HEK293 (cell line): ENCODE results near the gene PITPNM3.

Source experiments
- CTCF ChIA-PET: fragments of 350-600 bp; formaldehyde crosslinking; extraction: SDS; loops from one replicate; lab custom pipeline; 2021; ENCODE audit warnings: antibody characterized with exemption; lab: Yijun Ruan, JAX
- POLR2A ChIA-PET: fragments of 300-600 bp; formaldehyde crosslinking; extraction: SDS; loops from one replicate; lab custom pipeline; 2020; ENCODE audit warnings: antibody characterized with exemption, inconsistent platforms; lab: Yijun Ruan, JAX
- H3K27ac ChIP-seq: fragments of 200-500 bp; sonication (Bioruptor generic); 2 replicates; pipeline ENCODE4 v1.5.1; 2014; ENCODE audit warnings: low read depth, low read length, control low read depth, inconsistent platforms; ENCODE audit errors: extremely low read depth
- H3K36me3 ChIP-seq, 2 experiments: fragments of 200-500 bp in 1 of 2; sonication (Bioruptor generic) in 1 of 2; 1 replicate in 1 of 2; 2 replicates in 1 of 2; pipeline ENCODE4 v1.5.1; 2014 to 2017; ENCODE audit warnings: inconsistent platforms in 2 of 2, low read length in 2 of 2; ENCODE audit not compliant: control insufficient read depth in 2 of 2, insufficient read depth in 1 of 2
- H3K4me1 ChIP-seq: fragments of 200-500 bp; sonication (Bioruptor generic); 2 replicates; pipeline ENCODE4 v1.5.1; 2014; ENCODE audit warnings: mild to moderate bottlenecking, low read length, inconsistent platforms; ENCODE audit not compliant: control insufficient read depth, insufficient read depth
- H3K4me3 ChIP-seq: 2 replicates; pipeline ENCODE4 v1.5.1; 2011; ENCODE audit warnings: low read depth, mild to moderate bottlenecking, control low read depth, low read length, moderate library complexity
- H3K9me3 ChIP-seq: fragments of 200-500 bp; sonication (Bioruptor generic); 2 replicates; pipeline ENCODE4 v1.5.1; 2014; ENCODE audit warnings: low read depth, low read length, inconsistent platforms; ENCODE audit not compliant: control insufficient read depth, insufficient read depth
- FEZF1 ChIP-seq: fragments of 450-650 bp; formaldehyde crosslinking; IDR thresholded peaks from 2 replicates; pipeline ENCODE4 v1.5.1; 2016; ENCODE audit warnings: missing biosample characterization, missing genetic modification characterization
- HOXA7 ChIP-seq: sonication (generic); formaldehyde crosslinking; IDR thresholded peaks from 2 replicates; pipeline ENCODE4 v1.8.1; 2022; ENCODE audit warnings: missing genetic modification reagents, borderline replicate concordance
- KLF7 ChIP-seq: fragments of 450-650 bp; formaldehyde crosslinking; IDR thresholded peaks from 2 replicates; pipeline ENCODE4 v1.5.1; 2016; ENCODE audit warnings: missing biosample characterization, missing genetic modification characterization, borderline replicate concordance
- YY2 ChIP-seq: fragments of 450-650 bp; formaldehyde crosslinking; IDR thresholded peaks from 2 replicates; pipeline ENCODE4 v1.5.1; 2016; ENCODE audit warnings: missing biosample characterization, missing genetic modification characterization
- ZBTB20 ChIP-seq: fragments of 450-650 bp; formaldehyde crosslinking; IDR thresholded peaks from 2 replicates; pipeline ENCODE4 v1.5.1; 2016; ENCODE audit warnings: missing biosample characterization, missing genetic modification characterization
- ZBTB44 ChIP-seq: fragments of 450-650 bp; IDR thresholded peaks from 2 replicates; pipeline ENCODE4 v1.5.1; 2018; ENCODE audit warnings: missing biosample characterization, mild to moderate bottlenecking, missing genetic modification characterization
- ZBTB48 ChIP-seq: fragments of 450-650 bp; formaldehyde crosslinking; IDR thresholded peaks from 2 replicates; pipeline ENCODE4 v1.5.1; 2016; ENCODE audit warnings: missing biosample characterization, missing genetic modification characterization
- ZIC2 ChIP-seq: fragments of 450-650 bp; formaldehyde crosslinking; IDR thresholded peaks from 2 replicates; pipeline ENCODE4 v1.5.1; 2016; ENCODE audit warnings: missing biosample characterization, missing genetic modification characterization
- ZNF132 ChIP-seq: fragments of 450-650 bp; formaldehyde crosslinking; IDR thresholded peaks from 2 replicates; pipeline ENCODE4 v1.5.1; 2017; ENCODE audit warnings: missing biosample characterization, missing genetic modification characterization, borderline replicate concordance
- ZNF140 ChIP-seq: fragments of 450-650 bp; formaldehyde crosslinking; IDR thresholded peaks from 2 replicates; pipeline ENCODE4 v1.5.1; 2016; ENCODE audit warnings: missing biosample characterization, missing genetic modification characterization
- ZNF169 ChIP-seq: fragments of 450-650 bp; formaldehyde crosslinking; IDR thresholded peaks from 2 replicates; pipeline ENCODE4 v1.5.1; 2016; ENCODE audit warnings: missing biosample characterization, missing genetic modification characterization
- ZNF24 ChIP-seq: fragments of 450-650 bp; formaldehyde crosslinking; IDR thresholded peaks from 2 replicates; pipeline ENCODE4 v1.5.1; 2016; ENCODE audit warnings: missing biosample characterization, missing genetic modification characterization
- ZNF248 ChIP-seq: fragments of 450-650 bp; formaldehyde crosslinking; IDR thresholded peaks from 2 replicates; pipeline ENCODE4 v1.5.1; 2017; ENCODE audit warnings: missing biosample characterization, missing genetic modification characterization
- ZNF280C ChIP-seq: fragments of 450-650 bp; formaldehyde crosslinking; IDR thresholded peaks from 2 replicates; pipeline ENCODE4 v1.5.1; 2016; ENCODE audit warnings: missing biosample characterization, missing genetic modification characterization
- ZNF366 ChIP-seq: fragments of 450-650 bp; formaldehyde crosslinking; conservative IDR thresholded peaks from 2 replicates; pipeline ENCODE4 v1.5.1; 2016; ENCODE audit warnings: missing biosample characterization, missing genetic modification characterization
- ZNF423 ChIP-seq: fragments of 450-650 bp; formaldehyde crosslinking; IDR thresholded peaks from 2 replicates; pipeline ENCODE4 v1.5.1; 2016; ENCODE audit warnings: missing biosample characterization, missing genetic modification characterization
- ZNF501 ChIP-seq: fragments of 450-650 bp; formaldehyde crosslinking; IDR thresholded peaks from 2 replicates; pipeline ENCODE4 v1.5.1; 2016; ENCODE audit warnings: missing biosample characterization, missing genetic modification characterization
- ZNF548 ChIP-seq: fragments of 450-650 bp; formaldehyde crosslinking; IDR thresholded peaks from 2 replicates; pipeline ENCODE4 v1.5.1; 2016; ENCODE audit warnings: missing biosample characterization, missing genetic modification characterization
- ZNF558 ChIP-seq: fragments of 450-650 bp; formaldehyde crosslinking; IDR thresholded peaks from 2 replicates; pipeline ENCODE4 v1.5.1; 2016; ENCODE audit warnings: missing biosample characterization, missing genetic modification characterization
- ZNF580 ChIP-seq: fragments of 450-650 bp; formaldehyde crosslinking; IDR thresholded peaks from 2 replicates; pipeline ENCODE4 v1.5.1; 2016; ENCODE audit warnings: missing biosample characterization, missing genetic modification characterization
- ZNF600 ChIP-seq: fragments of 450-650 bp; formaldehyde crosslinking; IDR thresholded peaks from 2 replicates; pipeline ENCODE4 v1.5.1; 2016; ENCODE audit warnings: missing biosample characterization, missing genetic modification characterization
- ZNF623 ChIP-seq: fragments of 450-650 bp; formaldehyde crosslinking; IDR thresholded peaks from 2 replicates; pipeline ENCODE4 v1.5.1; 2016; ENCODE audit warnings: missing biosample characterization, missing genetic modification characterization
- ZNF629 ChIP-seq: fragments of 450-650 bp; formaldehyde crosslinking; IDR thresholded peaks from 2 replicates; pipeline ENCODE4 v1.5.1; 2017; ENCODE audit warnings: missing biosample characterization, missing genetic modification characterization
- ZNF639 ChIP-seq: fragments of 450-650 bp; formaldehyde crosslinking; IDR thresholded peaks from 2 replicates; pipeline ENCODE4 v1.5.1; 2016; ENCODE audit warnings: missing biosample characterization, missing genetic modification characterization
- ZNF645 ChIP-seq: fragments of 450-650 bp; formaldehyde crosslinking; IDR thresholded peaks from 2 replicates; pipeline ENCODE4; 2016; ENCODE audit warnings: missing biosample characterization, missing genetic modification characterization
- ZNF670 ChIP-seq: fragments of 450-650 bp; formaldehyde crosslinking; IDR thresholded peaks from 2 replicates; pipeline ENCODE4 v1.5.1; 2016; ENCODE audit warnings: missing biosample characterization, missing genetic modification characterization, low read depth
- ZNF768 ChIP-seq: fragments of 450-650 bp; formaldehyde crosslinking; IDR thresholded peaks from 2 replicates; pipeline ENCODE4 v1.5.1; 2018; ENCODE audit warnings: missing biosample characterization, mild to moderate bottlenecking, missing genetic modification characterization
- ZNF837 ChIP-seq: fragments of 450-650 bp; formaldehyde crosslinking; IDR thresholded peaks from 2 replicates; pipeline ENCODE4 v1.5.1; 2016; ENCODE audit warnings: missing biosample characterization, missing genetic modification characterization
- ZSCAN23 ChIP-seq: fragments of 450-650 bp; formaldehyde crosslinking; IDR thresholded peaks from 2 replicates; pipeline ENCODE4 v1.5.1; 2016; ENCODE audit warnings: missing biosample characterization, missing genetic modification characterization

Gene PITPNM3

GRCh38 chr17:6512552-6512951 is 43.8 kb downstream of the PITPNM3 start:
- no peaks in the 10 kb centered on the region for H3K4me1 ChIP-seq
- H3K4me3 ChIP-seq: no peak overlapping the region
- TF ChIP-seq ZNF248 (tag by site-specific recombination) (no peak), KLF7 (tag by site-specific recombination) (no peak), ZSCAN23 (no peak), ZNF768 (tag by site-specific recombination) (no peak), ZNF132 (tag by site-specific recombination) (no peak), ZNF24 (no peak), ZNF645 (tag by site-specific recombination) (no peak), ZNF169 (no peak), ZBTB20 (no peak), ZNF837 (tag by site-specific recombination) (no peak), ZIC2 (no peak), ZBTB48 (tag by site-specific recombination) (no peak), ZNF548 (tag by site-specific recombination) (no peak), ZNF580 (tag by site-specific recombination) (no peak)
- CTCF ChIA-PET: interaction anchor here (0.6 kb wide), 1 partner anchor 282 kb away, joined by 3 read pairs; no protein-coding TSS in a partner anchor
- H3K27ac ChIP-seq: no peak overlapping the region
- POLR2A ChIA-PET: no interaction called here
- no peaks in the 10 kb centered on the region for H3K36me3 ChIP-seq
- no peaks in the 10 kb centered on the region for H3K9me3 ChIP-seq

GRCh38 chr17:6510321-6510977 is 45.9 kb downstream of the PITPNM3 start:
- CTCF ChIA-PET: interaction anchor here (0.7 to 1.0 kb wide), 3 partner anchors 37 to 907 kb away, joined by 3 to 4 read pairs (median 4); no protein-coding TSS in a partner anchor
- H3K4me1 ChIP-seq: no peaks in the 10 kb centered on the region

GRCh38 chr17:6509921-6510320 is 46.4 kb downstream of the PITPNM3 start:
- Histone ChIP-seq H3K36me3 (no peaks in the 10 kb centered on the region), H3K9me3 (no peaks in the 10 kb centered on the region), H3K4me3 (no peak overlapping the region), H3K4me1 (no peaks in the 10 kb centered on the region), H3K27ac (no peak overlapping the region)
- ChIA-PET CTCF (interaction anchor here (0.7 to 1.0 kb wide), 3 partner anchors 37 to 907 kb away, joined by 3 to 4 read pairs (median 4); no protein-coding TSS in a partner anchor), POLR2A (interaction anchor here (0.6 kb wide), 1 partner anchor 56 kb away, joined by 6 read pairs; no protein-coding TSS in a partner anchor)
- no peak for TF ChIP-seq ZNF623
- TF ChIP-seq ZBTB44: no peak
- TF ChIP-seq ZNF580 (tag by site-specific recombination): no peak
- no peak for TF ChIP-seq ZNF280C (tag by site-specific recombination)
- TF ChIP-seq ZNF558 (tag by site-specific recombination): no peak
- TF ChIP-seq ZNF366 (tag by site-specific recombination): no peak
- no peak for TF ChIP-seq ZNF639

More at GRCh38 chr17:6510321-6510977, 45.9 kb downstream of the PITPNM3 start:
- no peaks in the 10 kb centered on the region for H3K9me3 ChIP-seq
- H3K36me3 ChIP-seq: no peaks in the 10 kb centered on the region
- no peak overlapping the region for H3K4me3 ChIP-seq
- POLR2A ChIA-PET: interaction anchor here (0.6 kb wide), 1 partner anchor 56 kb away, joined by 6 read pairs; no protein-coding TSS in a partner anchor
- TF ChIP-seq HOXA7 (CRISPR knock-in tag) (no peak), FEZF1 (tag by site-specific recombination) (no peak), ZNF140 (tag by site-specific recombination) (no peak), ZNF423 (no peak), ZNF600 (tag by site-specific recombination) (no peak), ZNF670 (no peak), ZNF501 (tag by site-specific recombination) (no peak), YY2 (no peak), ZNF629 (tag by site-specific recombination) (no peak)
- TF ChIP-seq, all 188 proteins: peak for 0
- no peak overlapping the region for H3K27ac ChIP-seq
